Pancreas (tissue), 10 donors: ENCODE measurements around the gene ZC3H11A. TPM values are rescaled to one million over a fixed set of nuclear protein-coding genes. Genes with fewer than 3 reads are reported as not detected.

ENCODE experiments used
- ATAC-seq, 4 donors: fragments of 200-7000 bp; cut with Tn5 transposase; one replicate each; pipeline versions ENCODE4 v1.8.0 to v1.9.1; 2020; ENCODE audit warnings: mild to moderate bottlenecking in 4 of 4, moderate library complexity in 4 of 4
- DNase-seq, 6 donors: peaks; one replicate each; pipeline ENCODE4 v3.0.0-alpha.2; 2020
- FAIRE-seq: peaks from 2 replicates; lab custom pipeline; 2012; peaks lifted over from hg19 to GRCh38; lab: Jason Lieb, UNC
- H3K27ac ChIP-seq, 4 donors: fragments of 200-600 bp; sonication (generic); 1 replicate in 3 of 4; 2 replicates in 1 of 4; pipeline versions ENCODE4 v1.5.0 to v1.8.0; 2020
- H3K27me3 ChIP-seq, 4 donors: fragments of 200-600 bp; one replicate each; pipeline ENCODE4 v1.8.0; 2021
- H3K36me3 ChIP-seq, 3 donors: fragments of 200-600 bp; sonication (generic) in 1 of 3; one replicate each; pipeline versions ENCODE4 v1.5.0 to v1.8.0; 2020 to 2021
- H3K4me1 ChIP-seq, 3 donors: fragments of 200-600 bp; one replicate each; pipeline ENCODE4 v1.8.0; 2021
- H3K4me3 ChIP-seq, 4 donors: fragments of 200-600 bp; sonication (generic) in 2 of 4; one replicate each; pipeline versions ENCODE4 v1.5.0 to v1.8.0; 2020 to 2021
- H3K9me3 ChIP-seq, 4 donors: fragments of 200-600 bp; one replicate each; pipeline ENCODE4 v1.8.0; 2021
- CTCF ChIP-seq, 4 donors: fragments of 200-600 bp; sonication (generic) in 3 of 4; IDR thresholded peaks; one replicate each; pipeline versions ENCODE4 v1.5.0 to v1.8.0; 2021; ENCODE audit warnings: antibody characterized with exemption in 4 of 4
- WGBS, 2 donors: extraction: QIAGEN DNeasy Blood & Tissue Kit; methylation state at CpG; one replicate each; pipeline ENCODE4 v1.1.7; 2013; 5-methylcytosine and 5-hydroxymethylcytosine counted together
- intact Hi-C, 3 donors: fragments of 100-400 bp; cut with DNase I; formaldehyde crosslinking; loops; one replicate each; pipeline versions ENCODE4 v1.11.1 to v1.14.2; 2022
- polyA plus RNA-seq, 2 donors: library from polyadenylated mRNA; stranded (reverse); fragments of 200-250 nt; gene quantifications; one replicate each; pipeline ENCODE4 v1.2.3, GENCODE V29; 2013
- total RNA-seq, 6 donors: library from RNA; stranded (reverse); fragmentation: NEBNext Ultra II Directional in 4 of 6; extraction: Animal tissue kit (Norgen Biotek cat#: 25700) in 4 of 6; gene quantifications; one replicate each; pipeline versions ENCODE4 v1.2.1 to v1.2.4, GENCODE V29; 2021 to 2023
- donor health status: healthy with polysubstance abuse.
- donor health status: DM: no; HTN: no; CAD: no; lungs with moderate emphysema.
- donor health status: DM: no; HTN: no; CAD: no.
- donor health status: control.
- donor health status: control.
- donor health status: Bipolar disorder and iron deficiency.
- donor health status: DM: yes; HTN: yes; CAD: no.
- donor health status: DM: no; HTN: no; CAD: no.
- donor health status: DM: no; HTN: no; CAD: no.
- donor health status: DM: yes; HTN: yes; CAD: no.

ZC3H11A gene
- total and polyA plus RNA-seq, 8 donors, result 19.1 to 60.1 (median 29.4) TPM

- ATAC-seq (no peak), DNase-seq (no peak), FAIRE-seq (no peak)
- Histone ChIP-seq H3K27ac (no peak within 1 kb of the TSS), H3K27me3 (no peaks in the 10 kb centered on the region), H3K36me3 (no peaks in the 10 kb centered on the region), H3K4me1 (no peaks in the 10 kb centered on the region), H3K9me3 (no peaks in the 10 kb centered on the region), H3K4me3 (no peak within 1 kb of the TSS)
- intact Hi-C loops, result no loop called here
- TF ChIP-seq CTCF (IDR thresholded peaks at IDR 0.05), result no peak
- 59 to 63% methylated on average over 16 of the region's 16 CpGs for WGBS, 2 donors
Measured at GRCh38 chr1:203765029-203765837, 30.2 kb upstream of the ZC3H11A start, which contains the start of gene LAX1. Gene LAX1, plus strand, starts transcription at chr1:203765183. Its CDS starts 383 bp downstream, at chr1:203765566.

GRCh38 chr1:203768256-203768655 is 27.2 kb upstream of the ZC3H11A start:
- no peak for DNase-seq
- intact Hi-C loops, result no loop called here

GRCh38 chr1:203769505-203770343 is 25.7 kb upstream of the ZC3H11A start:
- Histone ChIP-seq H3K27ac (peak overlapping the region; percentile 57 to 77 (median 72)), H3K4me3 (peak overlapping the region in 2 of 4 donors; percentile 18 to 22), H3K9me3 (no peaks in the 10 kb centered on the region), H3K4me1 (no peaks in the 10 kb centered on the region), H3K27me3 (no peaks in the 10 kb centered on the region), H3K36me3 (no peaks in the 10 kb centered on the region)
- DNase-seq, result peak; percentile 69 to 90 (median 87)
- 22 to 24% methylated on average over 15 of the region's 15 CpGs for WGBS, 2 donors
- peak; percentile 94 to 98 (median 96) for ATAC-seq
- no peak for FAIRE-seq
- intact Hi-C loops, result no loop called here
- TF ChIP-seq CTCF (IDR thresholded peaks at IDR 0.05), result no peak

More at GRCh38 chr1:203768256-203768655, 27.2 kb upstream of the ZC3H11A start:
- no peaks in the 10 kb centered on the region for H3K9me3 ChIP-seq
- H3K36me3 ChIP-seq, result no peaks in the 10 kb centered on the region
- no peak for TF ChIP-seq CTCF (IDR thresholded peaks at IDR 0.05)
- no peaks in the 10 kb centered on the region for H3K4me1 ChIP-seq
- ATAC-seq (no peak), FAIRE-seq (no peak)
- no peaks in the 10 kb centered on the region for H3K27me3 ChIP-seq
- no peak overlapping the region for H3K4me3 ChIP-seq
- 83 to 91% methylated on average over 6 of the region's 6 CpGs for WGBS, 2 donors
- H3K27ac ChIP-seq, result no peak overlapping the region

GRCh38 chr1:203771901-203772301 is 23.5 kb upstream of the ZC3H11A start:
- WGBS, 2 donors, result 68 to 75% methylated on average over 7 of the region's 7 CpGs
- Histone ChIP-seq H3K27me3 (no peaks in the 10 kb centered on the region), H3K4me3 (no peak overlapping the region), H3K36me3 (no peaks in the 10 kb centered on the region), H3K9me3 (no peaks in the 10 kb centered on the region), H3K4me1 (no peaks in the 10 kb centered on the region), H3K27ac (no peak overlapping the region)
- TF ChIP-seq CTCF (IDR thresholded peaks at IDR 0.05), result no peak
- no peak for FAIRE-seq
- no peak for DNase-seq
- intact Hi-C loops, result no loop called here
- no peak for ATAC-seq
